ENCODE results near the gene WNT7B. TPM values are rescaled to one million over a fixed set of nuclear protein-coding genes. Genes with fewer than 3 reads are reported as not detected.

WNT7B gene
- total and polyA plus RNA-seq, 2 donors (not counting 1 experiment from before 2014, with no cell fraction given): 0.22 to 0.67 TPM

DNA sequence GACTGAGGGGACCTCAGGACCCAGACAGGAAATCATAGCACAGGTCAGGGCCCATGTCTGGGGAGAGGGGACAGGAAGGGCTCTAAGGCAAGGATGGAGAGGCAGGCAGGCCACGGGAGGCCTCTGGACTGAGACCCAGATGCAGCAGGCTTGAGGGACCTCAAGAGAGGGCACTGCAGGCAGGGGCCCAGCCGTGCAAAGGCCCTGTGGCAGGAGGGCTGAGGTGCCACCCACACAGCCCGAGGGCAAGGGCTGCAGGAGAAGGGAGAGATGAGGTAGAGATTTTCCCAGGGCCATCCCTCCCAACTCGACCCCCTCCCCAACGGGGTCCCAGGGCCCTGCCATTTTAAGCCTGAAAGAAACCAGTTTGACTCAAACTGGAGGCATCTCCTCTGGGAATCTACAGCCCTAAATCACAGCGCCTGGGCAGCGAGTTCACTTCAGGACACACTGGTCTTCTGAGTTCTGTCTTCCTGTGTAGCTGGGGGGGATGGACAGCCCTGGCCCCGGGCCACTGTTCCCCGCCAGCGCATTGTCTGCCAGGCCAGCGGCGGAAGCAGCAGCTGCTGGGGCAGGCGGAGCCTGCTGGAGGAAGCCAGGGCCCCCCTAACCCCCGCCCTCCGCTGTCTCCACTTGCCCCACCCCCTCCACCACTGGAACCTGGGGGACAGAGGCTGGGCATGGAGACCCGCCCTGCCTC, 20.3 kb upstream of the WNT7B start:
- 16% methylated on average over 10 of the region's 16 CpGs for WGBS (ENCODE audit: insufficient coverage)
- Histone ChIP-seq H3K36me3 (replicated peaks in 1 of 2; ENCODE audit: control extremely low read depth in 1 of 2, control insufficient read depth in 1 of 2, extremely low read depth in 1 of 2, insufficient read depth in 2 of 2, low read length in 1 of 2) (no peaks in the 10 kb centered on the region), H3K9me3 (ENCODE audit: control extremely low read depth in 1 of 3, control insufficient read depth in 2 of 3, insufficient read depth in 1 of 3, low read length in 2 of 3) (no peaks in the 10 kb centered on the region), H3K27me3 (replicated peaks in 1 of 4; ENCODE audit: control extremely low read depth in 1 of 4, control insufficient read depth in 3 of 4, insufficient read depth in 4 of 4, low read length in 3 of 4) (peaks cover 0 to 4% (median 0%) of the 10 kb centered on the region in 4 experiments), H3K4me3 (ENCODE audit: control extremely low read depth in 1 of 5, extremely low read depth in 1 of 5, insufficient read depth in 1 of 5, low read depth in 2 of 5, low read length in 4 of 5) (no peak overlapping the region), H2AFZ (ENCODE audit: insufficient read depth, low read depth, low read length, poor library complexity, severe bottlenecking) (peak overlapping the region; percentile 47), H3K79me2 (ENCODE audit: control insufficient read depth, insufficient read depth, low read length) (no peaks in the 10 kb centered on the region), H3K4me1 (ENCODE audit: control insufficient read depth in 2 of 2, insufficient read depth in 2 of 2, low read length in 2 of 2) (peaks cover 13 to 29% of the 10 kb centered on the region in 2 donors), H4K20me1 (ENCODE audit: control insufficient read depth, insufficient read depth, low read length, poor library complexity, severe bottlenecking) (no peaks in the 10 kb centered on the region), H3K27ac (ENCODE audit: low read length in 2 of 2) (no peak overlapping the region), H3K4me2 (replicated peaks; ENCODE audit: low read depth, low read length, poor library complexity, severe bottlenecking) (peak overlapping the region; percentile 57), H3K9ac (ENCODE audit: low read length) (no peak overlapping the region)
- Mint-ChIP-seq H3K27ac (no peak overlapping the region), H3K27me3 (no peaks in the 10 kb centered on the region), H3K4me1 (peaks cover 32% of the 10 kb centered on the region), H3K4me3 (peak overlapping the region; percentile 26), H3K9me3 (ENCODE audit: insufficient read depth) (no peaks in the 10 kb centered on the region)
- ATAC-seq (ENCODE audit: low read depth): peak; percentile 28
- CTCF ChIA-PET: interaction anchor here (0.9 to 5.2 kb wide), 11 partner anchors 10 to 546 kb away, joined by 3 to 110 read pairs (median 11); no protein-coding TSS in a partner anchor
- no peak for DNase-seq
- intact Hi-C loops (cut with micrococcal nuclease): no loop called here
- TF ChIP-seq EZH2 (IDR thresholded peaks at IDR 0.05; ENCODE audit: borderline replicate concordance, insufficient read depth, low read depth, low read length, poor library complexity, severe bottlenecking): no peak
- TF ChIP-seq, protein P1, sequence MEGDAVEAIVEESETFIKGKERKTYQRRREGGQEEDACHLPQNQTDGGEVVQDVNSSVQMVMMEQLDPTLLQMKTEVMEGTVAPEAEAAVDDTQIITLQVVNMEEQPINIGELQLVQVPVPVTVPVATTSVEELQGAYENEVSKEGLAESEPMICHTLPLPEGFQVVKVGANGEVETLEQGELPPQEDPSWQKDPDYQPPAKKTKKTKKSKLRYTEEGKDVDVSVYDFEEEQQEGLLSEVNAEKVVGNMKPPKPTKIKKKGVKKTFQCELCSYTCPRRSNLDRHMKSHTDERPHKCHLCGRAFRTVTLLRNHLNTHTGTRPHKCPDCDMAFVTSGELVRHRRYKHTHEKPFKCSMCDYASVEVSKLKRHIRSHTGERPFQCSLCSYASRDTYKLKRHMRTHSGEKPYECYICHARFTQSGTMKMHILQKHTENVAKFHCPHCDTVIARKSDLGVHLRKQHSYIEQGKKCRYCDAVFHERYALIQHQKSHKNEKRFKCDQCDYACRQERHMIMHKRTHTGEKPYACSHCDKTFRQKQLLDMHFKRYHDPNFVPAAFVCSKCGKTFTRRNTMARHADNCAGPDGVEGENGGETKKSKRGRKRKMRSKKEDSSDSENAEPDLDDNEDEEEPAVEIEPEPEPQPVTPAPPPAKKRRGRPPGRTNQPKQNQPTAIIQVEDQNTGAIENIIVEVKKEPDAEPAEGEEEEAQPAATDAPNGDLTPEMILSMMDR (IDR thresholded peaks at IDR 0.05): no peak
- POLR2A ChIA-PET: interaction anchor here (0.7 to 1.3 kb wide), 2 partner anchors 16 to 138 kb away, joined by 4 to 5 read pairs; no protein-coding TSS in a partner anchor

Measured in B cell (primary cell).